Measurements from ENCODE around the gene PHACTR4. TPM values are rescaled to one million over a fixed set of nuclear protein-coding genes. Genes with fewer than 3 reads are reported as not detected.
"Not testable (repeated sequence)": the region's sequence is repeated elsewhere in the genome, so short reads cannot be mapped to it uniquely, and the experiment has no call there.

Gene PHACTR4
- total RNA-seq, 4 donors from 2014 or later, result 20.3 to 32.2 (median 27.0) TPM

GRCh38 chr1:28378906-28379305, 9.4 kb downstream of the PHACTR4 start:
- H3K27me3 ChIP-seq, result no peaks in the 10 kb centered on the region
- no peak for ATAC-seq
- peaks cover 0 to 12% (median 0%) of the 10 kb centered on the region in 3 donors for H3K4me1 ChIP-seq
- H3K36me3 ChIP-seq, result no peaks in the 10 kb centered on the region
- 100% methylated on average over 5 of the region's 5 CpGs; no CpG with 5 or more reads in 1 of the 2 donors for WGBS, 2 donors (ENCODE audit: low coverage in 1 of 2)
- H3K27ac ChIP-seq, result no peak overlapping the region
- no peak overlapping the region for H3K4me3 ChIP-seq
- no peaks in the 10 kb centered on the region for H3K9me3 ChIP-seq
- TF ChIP-seq POLR2A (IDR thresholded peaks at IDR 0.05) (no peak), EP300 (IDR thresholded peaks at IDR 0.05) (no peak), POLR2AphosphoS5 (IDR thresholded peaks at IDR 0.05) (no peak)
- TF ChIP-seq, protein P1, sequence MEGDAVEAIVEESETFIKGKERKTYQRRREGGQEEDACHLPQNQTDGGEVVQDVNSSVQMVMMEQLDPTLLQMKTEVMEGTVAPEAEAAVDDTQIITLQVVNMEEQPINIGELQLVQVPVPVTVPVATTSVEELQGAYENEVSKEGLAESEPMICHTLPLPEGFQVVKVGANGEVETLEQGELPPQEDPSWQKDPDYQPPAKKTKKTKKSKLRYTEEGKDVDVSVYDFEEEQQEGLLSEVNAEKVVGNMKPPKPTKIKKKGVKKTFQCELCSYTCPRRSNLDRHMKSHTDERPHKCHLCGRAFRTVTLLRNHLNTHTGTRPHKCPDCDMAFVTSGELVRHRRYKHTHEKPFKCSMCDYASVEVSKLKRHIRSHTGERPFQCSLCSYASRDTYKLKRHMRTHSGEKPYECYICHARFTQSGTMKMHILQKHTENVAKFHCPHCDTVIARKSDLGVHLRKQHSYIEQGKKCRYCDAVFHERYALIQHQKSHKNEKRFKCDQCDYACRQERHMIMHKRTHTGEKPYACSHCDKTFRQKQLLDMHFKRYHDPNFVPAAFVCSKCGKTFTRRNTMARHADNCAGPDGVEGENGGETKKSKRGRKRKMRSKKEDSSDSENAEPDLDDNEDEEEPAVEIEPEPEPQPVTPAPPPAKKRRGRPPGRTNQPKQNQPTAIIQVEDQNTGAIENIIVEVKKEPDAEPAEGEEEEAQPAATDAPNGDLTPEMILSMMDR (IDR thresholded peaks at IDR 0.05), result no peak

DNA sequence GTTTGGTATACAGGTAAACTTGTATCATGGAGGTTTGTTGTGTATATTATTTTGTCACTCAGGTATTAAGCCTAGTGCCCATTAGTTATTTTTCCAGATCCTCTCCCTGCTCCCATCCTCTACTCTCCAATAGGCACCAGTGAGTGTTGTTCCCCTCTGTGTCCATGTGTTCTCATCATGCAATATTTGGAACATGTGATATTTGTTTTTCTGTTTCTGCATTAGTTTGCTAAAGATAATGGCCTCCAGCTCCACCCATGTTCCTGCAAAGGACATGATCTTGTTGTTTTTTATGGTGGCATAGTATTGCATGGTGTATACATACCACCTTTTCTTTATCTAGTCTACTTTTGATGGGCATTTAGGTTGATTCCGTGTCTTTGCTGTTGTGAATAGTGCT, 10.9 kb downstream of the PHACTR4 start:
- 71% methylated on average over 1 of the region's 1 CpG for WGBS, 2 donors (ENCODE audit: low coverage in 1 of 2)
- Histone ChIP-seq H3K9me3 (no peaks in the 10 kb centered on the region), H3K4me3 (no peak overlapping the region), H3K27me3 (no peaks in the 10 kb centered on the region), H3K4me1 (no peaks in the 10 kb centered on the region), H3K36me3 (no peaks in the 10 kb centered on the region), H3K27ac (no peak overlapping the region)
- no peak for ATAC-seq
- no peak for TF ChIP-seq EP300 (IDR thresholded peaks at IDR 0.05)
- no peak for TF ChIP-seq POLR2A (IDR thresholded peaks at IDR 0.05)
- TF ChIP-seq, protein P1 (IDR thresholded peaks at IDR 0.05), result no peak
- TF ChIP-seq POLR2AphosphoS5 (IDR thresholded peaks at IDR 0.05), result no peak

DNA sequence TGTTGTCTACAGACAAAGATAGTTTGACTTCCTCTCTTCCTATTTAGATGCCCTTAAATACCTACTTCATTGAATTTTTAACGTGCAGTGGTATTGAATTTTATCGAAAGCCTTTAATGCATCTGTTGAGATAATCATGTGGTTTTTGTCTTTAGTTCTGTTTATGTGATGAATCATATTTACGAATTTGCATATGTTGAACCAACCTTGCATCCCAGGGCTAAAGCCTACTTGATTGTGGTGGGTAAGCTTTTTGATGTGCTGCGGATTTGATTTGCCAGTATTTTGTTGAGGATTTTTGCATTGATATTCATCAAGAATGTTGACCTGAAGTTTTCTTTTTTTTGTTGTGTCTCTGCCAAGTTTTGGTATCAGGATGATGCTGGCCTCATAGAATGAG, 14.2 kb downstream of the PHACTR4 start:
- ATAC-seq, H3K27me3 ChIP-seq, H3K9me3 ChIP-seq, H3K4me1 ChIP-seq, H3K4me3 ChIP-seq, H3K36me3 ChIP-seq, H3K27ac ChIP-seq: not testable (repeated sequence)
- WGBS, 2 donors (ENCODE audit: low coverage in 1 of 2), result 84 to 91% methylated on average over 4 of the region's 4 CpGs

DNA sequence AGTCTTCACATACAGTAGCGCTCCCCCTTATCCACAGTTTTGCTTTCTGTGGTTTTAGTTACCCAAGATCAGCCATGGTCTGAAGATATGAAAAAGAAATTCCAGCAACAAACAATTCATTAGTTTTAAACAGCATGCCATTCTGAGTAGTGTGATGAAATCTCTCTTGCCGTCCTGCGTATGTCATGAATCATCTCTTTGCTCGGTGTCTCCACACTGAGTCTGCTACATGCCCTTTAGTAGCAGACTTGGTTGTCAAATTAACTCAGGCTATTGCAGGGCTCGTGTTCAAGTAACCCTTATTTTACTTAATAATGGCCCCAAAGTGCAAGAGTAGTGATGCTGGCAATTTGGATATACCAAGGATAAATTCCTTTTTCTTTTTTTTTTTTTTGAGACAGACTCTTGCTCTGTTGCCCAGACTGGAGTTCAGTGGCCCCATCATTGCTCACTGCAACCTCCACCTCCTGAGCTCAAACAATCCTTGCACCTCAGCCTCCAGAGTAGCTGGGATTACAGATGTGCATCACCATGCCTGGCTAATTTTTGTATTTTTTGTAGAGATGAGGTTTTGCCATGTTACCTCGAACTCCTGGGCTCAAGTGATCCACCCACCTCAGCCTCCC, 22.6 kb downstream of the PHACTR4 start:
- Histone ChIP-seq H3K36me3 (peaks cover 0 to 6% of the 10 kb centered on the region in 2 donors), H3K4me1 (no peaks in the 10 kb centered on the region), H3K9me3 (no peaks in the 10 kb centered on the region), H3K4me3 (no peak overlapping the region), H3K27ac (no peak overlapping the region), H3K27me3 (no peaks in the 10 kb centered on the region)
- no peak for ATAC-seq
- WGBS, 2 donors (ENCODE audit: low coverage in 1 of 2), result 67 to 70% methylated on average over 5 of the region's 6 CpGs
- TF ChIP-seq POLR2A (IDR thresholded peaks at IDR 0.05), result no peak
- TF ChIP-seq, protein P1 (IDR thresholded peaks at IDR 0.05), result no peak
- TF ChIP-seq EP300 (IDR thresholded peaks at IDR 0.05), result no peak
- no peak for TF ChIP-seq POLR2AphosphoS5 (IDR thresholded peaks at IDR 0.05)

DNA sequence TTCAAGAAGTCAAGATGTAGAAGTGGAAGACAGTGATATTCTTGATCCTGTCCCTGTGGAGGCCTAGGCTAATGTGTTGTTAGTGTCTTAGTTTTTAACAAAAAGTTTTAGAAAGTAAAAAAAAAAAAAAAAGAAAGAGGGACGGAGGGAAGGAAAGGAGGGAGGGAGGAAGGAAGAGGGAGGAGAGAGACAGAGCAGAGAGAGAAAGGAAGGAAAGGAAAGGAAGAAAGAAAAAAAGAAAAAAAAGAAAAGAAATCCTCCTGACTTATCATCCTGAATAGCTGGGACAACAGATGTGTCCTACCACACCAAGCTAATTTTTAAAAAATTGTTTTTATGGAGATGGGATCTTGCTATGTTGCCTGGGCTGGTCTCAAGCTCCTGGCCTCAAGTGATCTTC, 24.6 kb downstream of the PHACTR4 start:
- H3K4me1 ChIP-seq, result no peaks in the 10 kb centered on the region
- WGBS, 2 donors (ENCODE audit: low coverage in 1 of 2), result 27 to 82% methylated on average over 1 of the region's 1 CpG
- ATAC-seq, result no peak
- H3K36me3 ChIP-seq, result peaks cover 0 to 16% of the 10 kb centered on the region in 2 donors
- no peaks in the 10 kb centered on the region for H3K27me3 ChIP-seq
- no peak overlapping the region for H3K27ac ChIP-seq
- TF ChIP-seq POLR2A (IDR thresholded peaks at IDR 0.05) (no peak), EP300 (IDR thresholded peaks at IDR 0.05) (no peak), POLR2AphosphoS5 (IDR thresholded peaks at IDR 0.05) (no peak)
- TF ChIP-seq, protein P1 (IDR thresholded peaks at IDR 0.05), result no peak
- no peak overlapping the region for H3K4me3 ChIP-seq
- no peaks in the 10 kb centered on the region for H3K9me3 ChIP-seq

Data from gastroesophageal sphincter (tissue), 4 donors.